Osteocyte (in vitro differentiated cells): ENCODE data around the gene ARG2. TPM values are rescaled to one million over a fixed set of nuclear protein-coding genes. Genes with fewer than 3 reads are reported as not detected.
"Not testable (repeated sequence)": the region's sequence is repeated elsewhere in the genome, so short reads cannot be mapped to it uniquely, and the experiment has no call there.

Experiments
- DNase-seq: peaks from one replicate; pipeline ENCODE4 v3.0.0; 2021; ENCODE audit warnings: mixed read lengths; ENCODE audit not compliant: unreplicated experiment; ENCODE audit errors: extremely low spot score
- H3K27ac Mint-ChIP-seq: one replicate; pipeline ENCODE4 v1.8.0; 2021; ENCODE audit warnings: mild to moderate bottlenecking, mixed read lengths; ENCODE audit not compliant: unreplicated experiment
- H3K27me3 Mint-ChIP-seq: one replicate; pipeline ENCODE4 v1.8.0; 2021; ENCODE audit warnings: mixed read lengths; ENCODE audit not compliant: unreplicated experiment
- H3K36me3 Mint-ChIP-seq: one replicate; pipeline ENCODE4 v1.8.0; 2021; ENCODE audit warnings: mixed read lengths; ENCODE audit not compliant: unreplicated experiment
- H3K4me1 Mint-ChIP-seq: one replicate; pipeline ENCODE4 v1.8.0; 2021; ENCODE audit warnings: mixed read lengths; ENCODE audit not compliant: unreplicated experiment
- H3K4me3 Mint-ChIP-seq: one replicate; pipeline ENCODE4 v1.8.0; 2021; ENCODE audit warnings: mild to moderate bottlenecking, moderate library complexity, mixed read lengths; ENCODE audit not compliant: unreplicated experiment
- H3K9me3 Mint-ChIP-seq: one replicate; pipeline ENCODE4 v1.8.0; 2021; ENCODE audit warnings: mixed read lengths; ENCODE audit not compliant: unreplicated experiment
- total RNA-seq: library from RNA; stranded (reverse); gene quantifications from 2 replicates; pipeline ENCODE4 v1.2.1, GENCODE V29; 2021
- TF ChIP-seq, protein P1 (sequence below): fragments of 200-600 bp; sonication (generic); IDR thresholded peaks from 2 replicates; pipeline ENCODE4 v1.5.0; 2021; ENCODE audit warnings: antibody characterized with exemption, mild to moderate bottlenecking, moderate library complexity

ARG2 gene
- total RNA-seq, 1 donor from 2014 or later = 4.2 TPM

- H3K27ac Mint-ChIP-seq = no peak overlapping the region
These were observed 33.4 kb upstream of the ARG2 start for GRCh38 chr14:67586369-67586768.

GRCh38 chr14:67589204-67589770 lies 30.4 kb upstream of the ARG2 start:
- peaks cover 21% of the 10 kb centered on the region for H3K36me3 Mint-ChIP-seq

More at GRCh38 chr14:67586369-67586768, 33.4 kb upstream of the ARG2 start:
- Mint-ChIP-seq H3K36me3 (peaks cover 9% of the 10 kb centered on the region), H3K4me1 (no peaks in the 10 kb centered on the region), H3K27me3 (no peaks in the 10 kb centered on the region), H3K4me3 (no peak overlapping the region), H3K9me3 (no peaks in the 10 kb centered on the region)
- no peak for DNase-seq
- TF ChIP-seq, protein P1, sequence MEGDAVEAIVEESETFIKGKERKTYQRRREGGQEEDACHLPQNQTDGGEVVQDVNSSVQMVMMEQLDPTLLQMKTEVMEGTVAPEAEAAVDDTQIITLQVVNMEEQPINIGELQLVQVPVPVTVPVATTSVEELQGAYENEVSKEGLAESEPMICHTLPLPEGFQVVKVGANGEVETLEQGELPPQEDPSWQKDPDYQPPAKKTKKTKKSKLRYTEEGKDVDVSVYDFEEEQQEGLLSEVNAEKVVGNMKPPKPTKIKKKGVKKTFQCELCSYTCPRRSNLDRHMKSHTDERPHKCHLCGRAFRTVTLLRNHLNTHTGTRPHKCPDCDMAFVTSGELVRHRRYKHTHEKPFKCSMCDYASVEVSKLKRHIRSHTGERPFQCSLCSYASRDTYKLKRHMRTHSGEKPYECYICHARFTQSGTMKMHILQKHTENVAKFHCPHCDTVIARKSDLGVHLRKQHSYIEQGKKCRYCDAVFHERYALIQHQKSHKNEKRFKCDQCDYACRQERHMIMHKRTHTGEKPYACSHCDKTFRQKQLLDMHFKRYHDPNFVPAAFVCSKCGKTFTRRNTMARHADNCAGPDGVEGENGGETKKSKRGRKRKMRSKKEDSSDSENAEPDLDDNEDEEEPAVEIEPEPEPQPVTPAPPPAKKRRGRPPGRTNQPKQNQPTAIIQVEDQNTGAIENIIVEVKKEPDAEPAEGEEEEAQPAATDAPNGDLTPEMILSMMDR = no peak

DNA sequence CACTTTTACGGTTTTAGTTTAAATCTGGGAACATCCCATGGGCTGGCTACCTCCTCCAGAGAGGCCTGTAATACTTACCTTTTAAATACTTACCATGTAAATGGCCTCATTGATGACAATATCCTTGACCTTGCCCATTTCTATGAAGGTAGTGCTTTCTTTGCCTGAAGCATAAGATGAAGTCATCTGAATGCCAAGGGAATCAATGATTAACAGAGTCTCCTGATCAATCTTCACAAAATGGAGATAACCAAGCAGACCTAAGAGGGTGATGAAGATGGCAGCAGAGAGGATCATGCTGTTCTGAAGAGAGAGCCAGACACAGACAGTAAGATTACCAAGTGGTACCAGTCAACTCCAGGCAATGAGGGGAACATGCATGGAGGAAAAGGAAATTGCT lies 26.1 kb upstream of the ARG2 start:
- not testable (repeated sequence) for H3K27me3 Mint-ChIP-seq, H3K27ac Mint-ChIP-seq, H3K4me1 Mint-ChIP-seq, H3K4me3 Mint-ChIP-seq, DNase-seq, H3K9me3 Mint-ChIP-seq
- peaks cover 21% of the 10 kb centered on the region for H3K36me3 Mint-ChIP-seq

More at GRCh38 chr14:67589204-67589770, 30.4 kb upstream of the ARG2 start:
- Mint-ChIP-seq H3K27me3 (no peaks in the 10 kb centered on the region), H3K4me3 (no peak overlapping the region), H3K4me1 (no peaks in the 10 kb centered on the region), H3K27ac (no peak overlapping the region), H3K9me3 (no peaks in the 10 kb centered on the region)
- TF ChIP-seq, protein P1 = no peak
- DNase-seq = no peak

- no peak overlapping the region for H3K4me3 Mint-ChIP-seq
- DNase-seq = no peak
- H3K27me3 Mint-ChIP-seq = no peaks in the 10 kb centered on the region
- peaks cover 11% of the 10 kb centered on the region for H3K36me3 Mint-ChIP-seq
- TF ChIP-seq, protein P1 = no peak
- no peak overlapping the region for H3K27ac Mint-ChIP-seq
- H3K4me1 Mint-ChIP-seq = peaks cover 13% of the 10 kb centered on the region
- H3K9me3 Mint-ChIP-seq = no peaks in the 10 kb centered on the region
These were observed 24.3 kb upstream of the ARG2 start for GRCh38 chr14:67595392-67595791.

GRCh38 chr14:67599698-67600561 lies 19.8 kb upstream of the ARG2 start, which contains the start of gene PIGH:
PIGH (minus strand) TSS chr14:67600268; CDS start chr14:67600203, 65 bp downstream.
- H3K4me3 Mint-ChIP-seq = peak within 1 kb of the TSS; percentile 91
- H3K27me3 Mint-ChIP-seq = peaks cover 9% of the 10 kb centered on the region
- peak within 1 kb of the TSS; percentile 96 for H3K27ac Mint-ChIP-seq
- peak; percentile 95 for DNase-seq
- TF ChIP-seq, protein P1 = peak; percentile 65
- peaks cover 13% of the 10 kb centered on the region for H3K4me1 Mint-ChIP-seq
- no peaks in the 10 kb centered on the region for H3K9me3 Mint-ChIP-seq
- no peaks in the 10 kb centered on the region for H3K36me3 Mint-ChIP-seq

DNA sequence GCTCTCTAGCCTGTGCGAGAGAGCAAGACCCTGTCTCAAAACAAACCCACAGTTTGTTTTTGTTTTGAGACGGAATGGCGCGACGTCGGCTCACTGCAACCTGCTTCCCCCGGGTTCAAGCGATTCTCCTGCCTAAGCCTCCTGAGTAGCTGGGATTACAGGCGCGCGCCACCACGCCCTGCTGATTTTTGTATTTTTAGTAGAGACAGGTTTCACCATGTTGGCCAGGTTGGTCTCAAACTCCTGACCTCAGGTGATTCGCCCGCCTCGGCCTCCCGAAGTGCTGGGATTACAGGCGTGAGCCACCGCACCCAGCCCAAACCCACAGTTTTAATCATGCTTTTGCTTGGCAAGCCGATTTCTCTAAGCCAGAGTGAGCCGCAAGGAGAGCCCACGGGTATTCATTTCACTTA lies 19.2 kb upstream of the ARG2 start:
- peak overlapping the region; percentile 96 for H3K27ac Mint-ChIP-seq
- not testable (repeated sequence) for H3K9me3 Mint-ChIP-seq, H3K36me3 Mint-ChIP-seq, DNase-seq
- H3K4me1 Mint-ChIP-seq = peaks cover 13% of the 10 kb centered on the region
- H3K27me3 Mint-ChIP-seq = peaks cover 11% of the 10 kb centered on the region
- H3K4me3 Mint-ChIP-seq = peak overlapping the region; percentile 91
